ENCODE results near the gene ARHGEF10L.

The ARHGEF10L gene

DNA sequence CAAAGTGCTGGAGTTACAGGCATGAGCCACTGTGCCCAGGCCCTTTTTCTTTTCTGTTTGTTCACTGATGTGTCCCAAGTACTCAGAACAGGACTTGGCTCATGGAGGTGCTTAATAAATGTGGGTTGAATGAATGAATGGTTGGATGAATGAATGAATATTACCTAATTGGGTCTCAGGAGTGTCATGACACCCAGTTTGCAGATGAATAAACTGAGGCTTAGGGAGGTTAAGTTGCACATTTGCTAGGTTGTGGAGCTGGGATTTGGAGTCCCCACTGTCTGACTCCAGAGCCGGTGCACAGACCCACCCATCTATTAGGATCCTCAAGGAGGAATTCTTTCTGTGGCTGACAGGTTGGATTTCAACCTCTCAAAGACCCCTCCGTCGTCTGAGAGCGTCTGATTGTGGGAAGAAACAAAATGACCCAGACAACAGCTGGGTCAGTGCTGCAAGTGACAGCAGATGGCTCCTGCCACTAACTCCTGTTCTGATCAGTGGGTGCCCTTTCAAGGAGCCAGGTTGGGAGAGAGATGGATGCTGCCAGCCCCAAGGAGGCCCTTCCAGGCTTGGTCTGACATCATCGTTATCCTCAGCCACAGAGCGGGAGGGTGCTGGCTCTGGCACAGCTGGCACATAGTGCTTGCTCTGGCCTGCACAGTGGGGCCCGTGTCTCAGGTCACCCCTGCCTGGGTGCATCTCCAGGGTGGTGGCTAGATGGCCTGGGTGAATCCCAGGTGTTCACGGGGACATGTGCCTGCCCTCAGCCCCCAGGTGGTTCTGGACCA lies 24.2 kb downstream of the ARHGEF10L start:
- no peaks in the 10 kb centered on the region for H3K36me3 ChIP-seq (ENCODE audit: insufficient read depth, low read length)
- no peak overlapping the region for H3K4me3 ChIP-seq (ENCODE audit: low read length)
- 95% methylated on average over 8 of the region's 8 CpGs for WGBS
- H3K27ac ChIP-seq (ENCODE audit: low read depth, low read length), result no peak overlapping the region
- peaks cover 41% of the 10 kb centered on the region for H3K4me1 ChIP-seq (ENCODE audit: insufficient read depth, low read length)
- H3K9me3 ChIP-seq (ENCODE audit: insufficient read depth, low read depth, low read length), result no peaks in the 10 kb centered on the region
- H3K9ac ChIP-seq (ENCODE audit: low read depth, low read length), result no peak overlapping the region
- H3K27me3 ChIP-seq (ENCODE audit: insufficient read depth, low read length), result no peaks in the 10 kb centered on the region

- peaks cover 45% of the 10 kb centered on the region for H3K4me1 ChIP-seq (ENCODE audit: insufficient read depth, low read length)
- no peak overlapping the region for H3K9ac ChIP-seq (ENCODE audit: low read depth, low read length)
Measured at GRCh38 chr1:17564458-17565393, 25.2 kb downstream of the ARHGEF10L start.

GRCh38 chr1:17565461-17566252 lies 26.2 kb downstream of the ARHGEF10L start:
- 35% methylated on average over 17 of the region's 17 CpGs for WGBS
- Histone ChIP-seq H3K27me3 (ENCODE audit: insufficient read depth, low read length) (no peaks in the 10 kb centered on the region), H3K27ac (ENCODE audit: low read depth, low read length) (peak overlapping the region; percentile 31; the same call in 1 of the 2 replicates), H3K4me1 (ENCODE audit: insufficient read depth, low read length) (peaks cover 44% of the 10 kb centered on the region), H3K9ac (ENCODE audit: low read depth, low read length) (no peak overlapping the region), H3K36me3 (ENCODE audit: insufficient read depth, low read length) (no peaks in the 10 kb centered on the region), H3K4me3 (ENCODE audit: low read length) (no peak overlapping the region), H3K9me3 (ENCODE audit: insufficient read depth, low read depth, low read length) (no peaks in the 10 kb centered on the region)

More at GRCh38 chr1:17564458-17565393, 25.2 kb downstream of the ARHGEF10L start:
- Histone ChIP-seq H3K9me3 (ENCODE audit: insufficient read depth, low read depth, low read length) (no peaks in the 10 kb centered on the region), H3K4me3 (ENCODE audit: low read length) (no peak overlapping the region), H3K27me3 (ENCODE audit: insufficient read depth, low read length) (no peaks in the 10 kb centered on the region), H3K36me3 (ENCODE audit: insufficient read depth, low read length) (no peaks in the 10 kb centered on the region), H3K27ac (ENCODE audit: low read depth, low read length) (peak overlapping the region; percentile 43; the same call in 1 of the 2 replicates)
- WGBS, result 75% methylated on average over 15 of the region's 16 CpGs

DNA sequence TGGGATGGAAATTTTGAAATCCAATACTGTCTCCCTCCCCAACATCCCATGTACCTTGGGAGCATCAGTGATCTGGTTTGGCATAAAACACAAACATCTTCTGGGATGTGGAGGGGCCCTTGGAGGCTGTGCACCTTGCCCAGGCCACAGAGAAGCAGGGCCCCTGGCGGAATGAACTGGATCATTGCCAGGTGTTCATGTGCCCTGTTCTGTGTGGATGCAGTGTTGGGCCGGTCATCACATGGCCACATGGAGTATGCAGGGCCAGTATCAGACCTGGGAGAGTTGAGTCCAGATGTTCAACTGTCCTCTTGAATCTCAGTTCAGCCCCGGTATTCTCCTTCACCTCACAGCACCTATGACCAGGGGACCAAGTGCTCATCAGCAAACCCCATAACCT lies 26.9 kb downstream of the ARHGEF10L start:
- H3K4me1 ChIP-seq (ENCODE audit: insufficient read depth, low read length), result peaks cover 41% of the 10 kb centered on the region

DNA sequence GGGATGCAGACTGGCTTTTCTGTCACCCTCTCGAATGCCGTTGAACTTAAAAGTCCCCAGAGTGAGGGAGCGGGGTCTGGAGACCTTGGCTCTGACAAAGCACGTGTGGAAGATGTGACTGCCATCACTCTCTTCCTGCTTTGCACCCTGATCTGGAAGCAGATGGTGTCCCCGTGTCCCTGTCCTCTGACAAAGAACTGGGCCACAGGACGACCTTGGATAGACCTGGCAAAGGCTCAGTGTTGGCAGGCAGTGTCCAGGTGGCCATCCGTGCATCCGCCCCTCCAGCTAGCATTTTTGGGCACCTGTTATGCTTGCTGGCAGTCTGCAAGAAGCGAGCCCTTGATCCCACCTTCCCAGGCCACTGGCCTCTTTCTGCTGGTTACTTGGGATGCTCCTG lies 27.4 kb downstream of the ARHGEF10L start:
- no peak overlapping the region for H3K9ac ChIP-seq (ENCODE audit: low read depth, low read length)
- no peak overlapping the region for H3K4me3 ChIP-seq (ENCODE audit: low read length)
- H3K4me1 ChIP-seq (ENCODE audit: insufficient read depth, low read length), result peaks cover 41% of the 10 kb centered on the region
- H3K27ac ChIP-seq (ENCODE audit: low read depth, low read length), result no peak overlapping the region
- no peaks in the 10 kb centered on the region for H3K36me3 ChIP-seq (ENCODE audit: insufficient read depth, low read length)
- H3K27me3 ChIP-seq (ENCODE audit: insufficient read depth, low read length), result no peaks in the 10 kb centered on the region
- WGBS, result 92% methylated on average over 9 of the region's 9 CpGs
- no peaks in the 10 kb centered on the region for H3K9me3 ChIP-seq (ENCODE audit: insufficient read depth, low read depth, low read length)

More for the DNA sequence above, 26.9 kb downstream of the ARHGEF10L start:
- no peak overlapping the region for H3K9ac ChIP-seq (ENCODE audit: low read depth, low read length)
- 96% methylated on average over 3 of the region's 3 CpGs for WGBS
- H3K36me3 ChIP-seq (ENCODE audit: insufficient read depth, low read length), result no peaks in the 10 kb centered on the region
- no peaks in the 10 kb centered on the region for H3K9me3 ChIP-seq (ENCODE audit: insufficient read depth, low read depth, low read length)
- H3K4me3 ChIP-seq (ENCODE audit: low read length), result no peak overlapping the region
- H3K27ac ChIP-seq (ENCODE audit: low read depth, low read length), result no peak overlapping the region
- no peaks in the 10 kb centered on the region for H3K27me3 ChIP-seq (ENCODE audit: insufficient read depth, low read length)

DNA sequence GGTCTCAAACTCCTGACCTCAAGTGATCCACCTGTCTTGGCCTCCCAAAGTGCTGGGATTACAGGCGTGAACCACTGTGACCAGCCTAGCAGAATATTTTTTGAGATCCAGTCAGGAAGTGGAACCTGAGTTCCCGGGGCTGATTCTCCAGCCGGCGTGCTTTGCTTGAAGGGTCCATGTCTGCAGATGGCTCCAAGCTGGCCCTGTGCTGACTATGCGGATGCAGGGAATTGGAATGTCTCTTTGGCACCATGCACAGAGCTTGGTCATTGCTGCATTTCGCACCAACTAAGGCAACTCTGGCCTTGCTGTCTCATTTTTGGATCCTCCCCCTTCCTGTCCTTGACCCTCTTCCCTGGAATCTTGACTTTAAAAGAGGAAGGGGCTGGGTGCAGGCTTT lies 28.1 kb downstream of the ARHGEF10L start:
- 92% methylated on average over 6 of the region's 6 CpGs for WGBS
- no peaks in the 10 kb centered on the region for H3K36me3 ChIP-seq (ENCODE audit: insufficient read depth, low read length)
- H3K4me3 ChIP-seq (ENCODE audit: low read length), result no peak overlapping the region
- H3K4me1 ChIP-seq (ENCODE audit: insufficient read depth, low read length), result peaks cover 48% of the 10 kb centered on the region
- H3K27me3 ChIP-seq (ENCODE audit: insufficient read depth, low read length), result no peaks in the 10 kb centered on the region
- no peak overlapping the region for H3K27ac ChIP-seq (ENCODE audit: low read depth, low read length)
- no peak overlapping the region for H3K9ac ChIP-seq (ENCODE audit: low read depth, low read length)
- H3K9me3 ChIP-seq (ENCODE audit: insufficient read depth, low read depth, low read length), result no peaks in the 10 kb centered on the region

GRCh38 chr1:17568014-17568900 lies 28.8 kb downstream of the ARHGEF10L start:
- Histone ChIP-seq H3K27ac (ENCODE audit: low read depth, low read length) (no peak overlapping the region), H3K9ac (ENCODE audit: low read depth, low read length) (no peak overlapping the region), H3K36me3 (ENCODE audit: insufficient read depth, low read length) (no peaks in the 10 kb centered on the region), H3K27me3 (ENCODE audit: insufficient read depth, low read length) (no peaks in the 10 kb centered on the region), H3K4me1 (ENCODE audit: insufficient read depth, low read length) (peaks cover 55% of the 10 kb centered on the region), H3K9me3 (ENCODE audit: insufficient read depth, low read depth, low read length) (no peaks in the 10 kb centered on the region), H3K4me3 (ENCODE audit: low read length) (no peak overlapping the region)
- 88% methylated on average over 11 of the region's 11 CpGs for WGBS

- Histone ChIP-seq H3K4me1 (ENCODE audit: insufficient read depth, low read length) (peaks cover 65% of the 10 kb centered on the region), H3K4me3 (ENCODE audit: low read length) (no peak overlapping the region), H3K9me3 (ENCODE audit: insufficient read depth, low read depth, low read length) (no peaks in the 10 kb centered on the region), H3K9ac (ENCODE audit: low read depth, low read length) (peak overlapping the region; percentile 50), H3K27me3 (ENCODE audit: insufficient read depth, low read length) (no peaks in the 10 kb centered on the region), H3K27ac (ENCODE audit: low read depth, low read length) (peak overlapping the region; percentile 71), H3K36me3 (ENCODE audit: insufficient read depth, low read length) (no peaks in the 10 kb centered on the region)
- WGBS, result 47% methylated on average over 16 of the region's 16 CpGs
Measured at GRCh38 chr1:17569200-17570139, 30.0 kb downstream of the ARHGEF10L start.

- WGBS, result 89% methylated on average over 3 of the region's 3 CpGs
- H3K4me1 ChIP-seq (ENCODE audit: insufficient read depth, low read length), result peaks cover 62% of the 10 kb centered on the region
Measured at GRCh38 chr1:17570228-17570627, 30.7 kb downstream of the ARHGEF10L start.

More at GRCh38 chr1:17570228-17570627, 30.7 kb downstream of the ARHGEF10L start:
- Histone ChIP-seq H3K9ac (ENCODE audit: low read depth, low read length) (no peak overlapping the region), H3K27me3 (ENCODE audit: insufficient read depth, low read length) (no peaks in the 10 kb centered on the region), H3K9me3 (ENCODE audit: insufficient read depth, low read depth, low read length) (no peaks in the 10 kb centered on the region), H3K27ac (ENCODE audit: low read depth, low read length) (no peak overlapping the region), H3K36me3 (ENCODE audit: insufficient read depth, low read length) (no peaks in the 10 kb centered on the region), H3K4me3 (ENCODE audit: low read length) (no peak overlapping the region)

Measured in HUES64 (cell line).